ENCODE results near the gene CDR2. TPM values are rescaled to one million over a fixed set of nuclear protein-coding genes. Genes with fewer than 3 reads are reported as not detected.

Gene CDR2
- total and polyA plus RNA-seq, 2 of the 13 experiments (the other 11 are each of a cell fraction or from before 2014, with no cell fraction given): 59.0 to 78.9 TPM

GRCh38 chr16:22297871-22298733, 76.3 kb downstream of the CDR2 start (continued):
- TF ChIP-seq ZNF382 (CRISPR knock-in tag; IDR thresholded peaks at IDR 0.05; ENCODE audit: borderline replicate concordance) (no peak), ZFP62 (CRISPR knock-in tag; IDR thresholded peaks at IDR 0.05) (0 out of 2 replicates have a peak, but pooled peaks have one; percentile 58), TERF1 (CRISPR knock-in tag; IDR thresholded peaks at IDR 0.05) (no peak), ZNF430 (CRISPR knock-in tag; IDR thresholded peaks at IDR 0.05) (0 out of 2 replicates have a peak, but pooled peaks have one; percentile 23), PRPF4 (IDR thresholded peaks at IDR 0.05; ENCODE audit: low read depth, low read length, poor library complexity, severe bottlenecking) (peak; percentile 15), ZNF646 (CRISPR knock-in tag; IDR thresholded peaks at IDR 0.05) (no peak), HDAC1 (CRISPR knock-in tag; IDR thresholded peaks at IDR 0.05) (no peak), LRRFIP1 (CRISPR knock-in tag; conservative IDR thresholded peaks at IDR 0.05) (no peak), FOXK1 (CRISPR knock-in tag; IDR thresholded peaks at IDR 0.05; ENCODE audit: borderline replicate concordance, low read depth) (0 out of 2 replicates have a peak, but pooled peaks have one; percentile 1), ZKSCAN8 (CRISPR knock-in tag; IDR thresholded peaks at IDR 0.05; ENCODE audit: borderline replicate concordance) (peak; percentile 9), GTF3A (CRISPR knock-in tag; conservative IDR thresholded peaks at IDR 0.05) (peak; percentile 11; the same call in 1 of the 2 replicates), IKZF4 (CRISPR knock-in tag; IDR thresholded peaks at IDR 0.05; ENCODE audit: borderline replicate concordance, low read depth, not compliant biosample characterization) (peak; percentile 44), DBP (CRISPR knock-in tag; IDR thresholded peaks at IDR 0.05; ENCODE audit: not compliant biosample characterization) (peak; percentile 87), GABPA (IDR thresholded peaks at IDR 0.05; ENCODE audit: low read depth, low read length) (no peak), GABPA (CRISPR knock-in tag; IDR thresholded peaks at IDR 0.05; ENCODE audit: low read depth) (peak; percentile 49; the same call in 1 of the 2 replicates)

All from HepG2 (cell line).